GM23248 (cell line): ENCODE data around the gene FRYL.

ENCODE experiments used
- EZH2 ChIP-seq: fragments of 200-600 bp; sonication (generic); IDR thresholded peaks from 2 replicates; pipeline ENCODE4 v1.6.1; 2018; ENCODE audit warnings: antibody characterized with exemption, mild to moderate bottlenecking; ENCODE audit not compliant: insufficient read depth, poor library complexity, severe bottlenecking
- EZH2phosphoT487 ChIP-seq: fragments of 200-600 bp; sonication (generic); IDR thresholded peaks from 2 replicates; pipeline ENCODE4 v1.6.1; 2018; ENCODE audit warnings: antibody characterized with exemption, moderate library complexity, mild to moderate bottlenecking, low read depth; ENCODE audit not compliant: insufficient read depth

- TF ChIP-seq EZH2: no peak
- TF ChIP-seq EZH2phosphoT487: no peak
Observed at GRCh38 chr4:48575964-48576363, 204.1 kb downstream of the FRYL start.
